Activated naive CD8-positive, alpha-beta T cell treated with anti-CD3 and anti-CD28 coated beads for 36 hours (primary cell): ENCODE measurements around the gene CRACDL. TPM values are rescaled to one million over a fixed set of nuclear protein-coding genes. Genes with fewer than 3 reads are reported as not detected.

Source experiments
- DNase-seq: peaks from one replicate; pipeline ENCODE4 v3.0.0; 2021
- H3K27ac Mint-ChIP-seq: one replicate; pipeline ENCODE4 v1.8.0; 2022; ENCODE audit warnings: mild to moderate bottlenecking, moderate library complexity, mixed read lengths
- H3K27me3 Mint-ChIP-seq: one replicate; pipeline ENCODE4 v1.8.0; 2022; ENCODE audit warnings: mild to moderate bottlenecking, mixed read lengths
- H3K36me3 Mint-ChIP-seq: one replicate; pipeline ENCODE4 v1.8.0; 2021; ENCODE audit warnings: mild to moderate bottlenecking, mixed read lengths
- H3K4me1 Mint-ChIP-seq: one replicate; pipeline ENCODE4 v1.8.0; 2021; ENCODE audit warnings: mixed read lengths
- H3K4me3 Mint-ChIP-seq: one replicate; pipeline ENCODE4 v1.8.0; 2022; ENCODE audit warnings: mild to moderate bottlenecking, moderate library complexity, mixed read lengths
- H3K9me3 Mint-ChIP-seq: one replicate; pipeline ENCODE4 v1.8.0; 2022; ENCODE audit warnings: mixed read lengths
- total RNA-seq, 2 experiments: library from RNA; stranded (reverse); gene quantifications; one replicate each; pipeline ENCODE4 v1.2.3, GENCODE V29; 2021

CRACDL gene
- total RNA-seq, 2 experiments from 2014 or later = 0.30 to 0.33 TPM

- Mint-ChIP-seq H3K9me3 (no peaks in the 10 kb centered on the region), H3K4me3 (no peak overlapping the region), H3K4me1 (no peaks in the 10 kb centered on the region), H3K36me3 (no peaks in the 10 kb centered on the region), H3K27me3 (no peaks in the 10 kb centered on the region), H3K27ac (no peak overlapping the region)
- DNase-seq = no peak
Observed at GRCh38 chr2:98870516-98871158, 65.4 kb downstream of the CRACDL start.

- no peaks in the 10 kb centered on the region for H3K27me3 Mint-ChIP-seq
- DNase-seq = no peak
- no peak overlapping the region for H3K27ac Mint-ChIP-seq
- H3K9me3 Mint-ChIP-seq = no peaks in the 10 kb centered on the region
- no peaks in the 10 kb centered on the region for H3K4me1 Mint-ChIP-seq
- H3K36me3 Mint-ChIP-seq = no peaks in the 10 kb centered on the region
- no peak overlapping the region for H3K4me3 Mint-ChIP-seq
Observed at GRCh38 chr2:98869870-98870269, 66.2 kb downstream of the CRACDL start.

GRCh38 chr2:98869272-98869641 is 66.8 kb downstream of the CRACDL start:
- H3K9me3 Mint-ChIP-seq = no peaks in the 10 kb centered on the region
- DNase-seq = no peak
- no peak overlapping the region for H3K4me3 Mint-ChIP-seq
- no peaks in the 10 kb centered on the region for H3K36me3 Mint-ChIP-seq
- no peak overlapping the region for H3K27ac Mint-ChIP-seq
- no peaks in the 10 kb centered on the region for H3K4me1 Mint-ChIP-seq
- H3K27me3 Mint-ChIP-seq = no peaks in the 10 kb centered on the region

- H3K36me3 Mint-ChIP-seq = no peaks in the 10 kb centered on the region
- no peak for DNase-seq
- H3K27me3 Mint-ChIP-seq = no peaks in the 10 kb centered on the region
- H3K27ac Mint-ChIP-seq = no peak overlapping the region
- H3K4me3 Mint-ChIP-seq = no peak overlapping the region
- no peaks in the 10 kb centered on the region for H3K4me1 Mint-ChIP-seq
- no peaks in the 10 kb centered on the region for H3K9me3 Mint-ChIP-seq
Observed at GRCh38 chr2:98868548-98869271, 67.3 kb downstream of the CRACDL start.

DNA sequence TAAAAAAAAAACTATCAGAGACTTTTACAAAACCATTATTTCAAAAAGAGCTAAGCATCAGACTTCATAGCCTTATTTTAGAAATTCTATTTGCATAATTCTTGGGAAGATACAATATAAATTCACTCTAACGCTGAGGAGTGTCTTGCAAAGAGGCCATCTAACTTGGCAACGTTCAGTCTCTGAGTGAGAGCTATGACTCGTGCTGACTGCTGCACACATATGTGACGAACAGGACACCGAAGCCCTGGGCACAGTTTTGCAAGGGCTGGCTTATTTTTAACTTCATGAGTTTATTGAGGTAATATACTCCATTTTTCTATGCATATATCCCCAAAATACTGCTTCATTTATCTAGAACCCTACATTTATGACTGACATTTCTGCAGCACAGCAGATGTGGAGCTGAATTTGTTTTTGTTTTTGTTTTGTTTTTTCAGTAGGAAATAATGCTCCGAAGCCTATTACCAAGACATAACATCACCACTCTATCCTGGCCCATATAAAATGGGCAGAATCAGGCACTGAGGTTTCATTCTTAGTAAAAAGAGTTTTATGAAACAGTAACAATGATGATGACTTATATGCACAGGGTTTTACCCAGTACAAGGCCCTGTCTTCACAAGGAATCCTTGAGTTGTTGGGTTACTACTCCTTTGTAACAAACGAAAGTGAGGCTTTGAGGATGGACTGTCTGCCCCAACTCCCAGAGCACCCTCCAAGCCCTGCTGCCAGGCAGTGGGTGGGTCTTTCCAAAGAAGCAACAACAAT is 68.3 kb downstream of the CRACDL start:
- DNase-seq = no peak
- H3K4me1 Mint-ChIP-seq = no peaks in the 10 kb centered on the region
- no peak overlapping the region for H3K4me3 Mint-ChIP-seq
- no peak overlapping the region for H3K27ac Mint-ChIP-seq
- no peaks in the 10 kb centered on the region for H3K27me3 Mint-ChIP-seq
- peaks cover 4% of the 10 kb centered on the region for H3K9me3 Mint-ChIP-seq
- no peaks in the 10 kb centered on the region for H3K36me3 Mint-ChIP-seq

- H3K27ac Mint-ChIP-seq = no peak overlapping the region
- H3K4me1 Mint-ChIP-seq = no peaks in the 10 kb centered on the region
- no peak overlapping the region for H3K4me3 Mint-ChIP-seq
- peaks cover 2% of the 10 kb centered on the region for H3K36me3 Mint-ChIP-seq
- no peaks in the 10 kb centered on the region for H3K27me3 Mint-ChIP-seq
- H3K9me3 Mint-ChIP-seq = peaks cover 17% of the 10 kb centered on the region
- no peak for DNase-seq
Observed at GRCh38 chr2:98866033-98866432, 70.0 kb downstream of the CRACDL start.

DNA sequence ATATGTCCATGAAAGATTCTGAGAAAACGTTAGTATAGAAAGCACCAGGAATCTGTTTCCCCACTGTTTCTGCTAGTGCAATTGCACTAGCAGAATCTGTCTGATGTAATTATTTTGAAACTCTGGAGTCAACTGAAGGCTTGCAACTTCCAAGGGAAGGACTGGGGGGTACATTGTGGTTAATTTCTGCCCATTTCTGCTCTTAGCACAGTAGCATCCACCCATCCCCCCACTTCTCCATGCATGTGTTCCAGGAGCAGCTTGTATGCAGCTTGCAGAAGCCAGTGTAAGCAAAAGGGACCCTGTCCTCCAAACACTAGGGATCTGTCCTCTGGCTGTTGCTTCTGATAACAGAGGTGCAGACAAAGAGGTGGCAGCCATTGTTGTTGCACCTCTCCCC is 74.4 kb downstream of the CRACDL start:
- H3K4me3 Mint-ChIP-seq = no peak overlapping the region

DNA sequence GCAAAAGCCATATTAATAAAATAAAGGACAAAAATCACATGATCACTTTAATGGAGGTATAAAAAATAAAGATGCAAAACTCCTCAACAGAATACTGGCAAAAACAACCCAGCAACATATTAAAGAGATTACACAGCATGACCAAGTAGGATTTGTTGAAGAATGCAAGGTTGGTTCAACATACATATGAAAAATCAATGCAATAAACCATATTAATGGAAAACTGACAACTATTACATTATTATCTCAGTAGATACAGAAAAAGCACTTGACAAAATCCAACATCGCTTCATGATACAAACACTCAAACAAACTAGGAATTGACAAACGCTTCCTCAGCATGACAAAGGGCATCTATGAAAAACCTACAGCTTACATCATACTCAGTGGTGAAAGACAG is 76.7 kb downstream of the CRACDL start:
- Mint-ChIP-seq H3K9me3 (peaks cover 51% of the 10 kb centered on the region), H3K27me3 (no peaks in the 10 kb centered on the region), H3K4me3 (no peak overlapping the region), H3K36me3 (peaks cover 4% of the 10 kb centered on the region), H3K27ac (no peak overlapping the region), H3K4me1 (no peaks in the 10 kb centered on the region)
- no peak for DNase-seq

More for the DNA sequence above, 74.4 kb downstream of the CRACDL start:
- Mint-ChIP-seq H3K36me3 (peaks cover 2% of the 10 kb centered on the region), H3K27me3 (no peaks in the 10 kb centered on the region), H3K27ac (no peak overlapping the region), H3K4me1 (no peaks in the 10 kb centered on the region), H3K9me3 (peaks cover 40% of the 10 kb centered on the region)
- no peak for DNase-seq

DNA sequence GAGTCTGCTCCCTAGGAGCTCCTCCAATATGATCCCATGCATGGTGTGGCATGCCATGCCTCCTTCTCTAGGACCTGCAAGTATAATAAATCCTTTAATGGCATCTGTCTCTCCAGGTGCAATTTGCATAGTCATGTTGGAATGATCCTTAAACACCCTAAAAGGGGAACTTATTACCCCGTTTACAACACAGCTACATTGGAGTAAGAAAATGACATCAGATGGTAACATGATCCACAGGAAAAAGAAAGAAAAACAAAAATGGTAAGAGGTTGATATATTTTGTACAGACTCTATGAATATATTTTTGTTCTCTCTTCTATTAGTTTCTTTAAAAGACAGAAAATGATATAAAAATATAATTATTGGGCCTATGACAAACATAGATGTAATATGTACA is 79.0 kb downstream of the CRACDL start:
- Mint-ChIP-seq H3K36me3 (peaks cover 2% of the 10 kb centered on the region), H3K4me1 (no peaks in the 10 kb centered on the region), H3K4me3 (no peak overlapping the region), H3K27me3 (peaks cover 3% of the 10 kb centered on the region), H3K27ac (no peak overlapping the region), H3K9me3 (peaks cover 42% of the 10 kb centered on the region)
- DNase-seq = no peak

DNA sequence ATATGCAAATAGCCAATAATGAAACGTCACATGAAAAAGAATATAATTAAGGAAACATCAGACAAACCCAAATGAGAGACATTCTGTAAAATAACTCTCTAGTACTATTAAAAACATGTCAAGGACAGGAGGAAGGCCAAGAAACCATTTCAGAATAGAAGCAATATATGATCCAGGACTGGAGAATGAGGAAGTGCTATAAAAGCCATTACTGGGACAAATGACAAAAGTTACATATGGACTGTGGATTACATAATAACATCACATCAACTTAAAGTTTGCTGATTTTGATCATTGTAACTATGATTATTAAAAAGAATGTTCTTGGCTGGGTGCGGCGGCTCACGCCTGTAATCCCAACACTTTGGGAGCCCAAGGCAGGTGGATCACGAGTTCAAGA is 81.3 kb downstream of the CRACDL start:
- peaks cover 2% of the 10 kb centered on the region for H3K36me3 Mint-ChIP-seq
- no peaks in the 10 kb centered on the region for H3K4me1 Mint-ChIP-seq
- H3K27me3 Mint-ChIP-seq = peaks cover 3% of the 10 kb centered on the region
- H3K27ac Mint-ChIP-seq = no peak overlapping the region
- DNase-seq = no peak
- H3K4me3 Mint-ChIP-seq = no peak overlapping the region
- H3K9me3 Mint-ChIP-seq = peaks cover 26% of the 10 kb centered on the region

- Mint-ChIP-seq H3K9me3 (peaks cover 17% of the 10 kb centered on the region), H3K27me3 (peaks cover 3% of the 10 kb centered on the region), H3K4me3 (no peak overlapping the region), H3K27ac (no peak overlapping the region), H3K4me1 (no peaks in the 10 kb centered on the region), H3K36me3 (peaks cover 2% of the 10 kb centered on the region)
- DNase-seq = no peak
Observed at GRCh38 chr2:98852932-98853331, 83.1 kb downstream of the CRACDL start.

- DNase-seq = no peak
- Mint-ChIP-seq H3K27me3 (peaks cover 3% of the 10 kb centered on the region), H3K4me3 (no peak overlapping the region), H3K27ac (no peak overlapping the region), H3K4me1 (no peaks in the 10 kb centered on the region), H3K9me3 (peaks cover 5% of the 10 kb centered on the region), H3K36me3 (no peaks in the 10 kb centered on the region)
Observed at GRCh38 chr2:98850074-98850473, 86.0 kb downstream of the CRACDL start.

- Mint-ChIP-seq H3K36me3 (no peaks in the 10 kb centered on the region), H3K27me3 (peaks cover 3% of the 10 kb centered on the region), H3K27ac (no peak overlapping the region), H3K4me1 (no peaks in the 10 kb centered on the region), H3K9me3 (peaks cover 2% of the 10 kb centered on the region), H3K4me3 (no peak overlapping the region)
- DNase-seq = no peak
Observed at GRCh38 chr2:98849113-98849512, 86.9 kb downstream of the CRACDL start.

- Mint-ChIP-seq H3K27ac (no peak overlapping the region), H3K4me1 (no peaks in the 10 kb centered on the region)
Observed at GRCh38 chr2:98847853-98848252, 88.2 kb downstream of the CRACDL start.

DNA sequence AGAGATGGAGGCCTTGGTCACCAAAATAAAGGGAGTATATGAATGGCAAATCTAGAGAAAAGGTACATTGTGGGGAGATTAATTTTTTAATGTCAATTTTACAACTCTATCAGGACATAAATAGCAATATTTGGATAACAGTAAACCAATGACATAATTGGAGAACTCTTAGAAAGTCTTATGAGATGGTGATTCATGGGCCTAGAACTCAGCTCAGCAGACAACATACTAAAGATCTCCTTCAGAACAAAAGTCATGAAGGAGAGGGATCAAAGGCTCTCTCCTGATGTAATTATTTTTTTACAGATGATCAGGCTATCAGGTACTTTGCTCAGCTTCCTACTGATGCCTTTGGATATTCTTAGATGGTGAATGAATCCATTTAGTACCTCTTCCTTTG is 90.0 kb downstream of the CRACDL start:
- no peak overlapping the region for H3K27ac Mint-ChIP-seq
- no peaks in the 10 kb centered on the region for H3K27me3 Mint-ChIP-seq
- no peaks in the 10 kb centered on the region for H3K4me1 Mint-ChIP-seq
- no peaks in the 10 kb centered on the region for H3K9me3 Mint-ChIP-seq
- DNase-seq = no peak
- no peaks in the 10 kb centered on the region for H3K36me3 Mint-ChIP-seq
- H3K4me3 Mint-ChIP-seq = no peak overlapping the region

More at GRCh38 chr2:98847853-98848252, 88.2 kb downstream of the CRACDL start:
- no peak for DNase-seq
- no peaks in the 10 kb centered on the region for H3K36me3 Mint-ChIP-seq
- H3K9me3 Mint-ChIP-seq = no peaks in the 10 kb centered on the region
- H3K4me3 Mint-ChIP-seq = no peak overlapping the region
- H3K27me3 Mint-ChIP-seq = peaks cover 3% of the 10 kb centered on the region
